Peyer's patch (tissue), 4 donors: Measurements from ENCODE around the gene HYOU1. TPM values are rescaled to one million over a fixed set of nuclear protein-coding genes. Genes with fewer than 3 reads are reported as not detected.
A peak's percentile ranks its signal among the peaks of the same experiment; 100 is the strongest.

Experiments used
- DNase-seq, 3 donors: peaks; one replicate each; pipeline ENCODE4 v3.0.0-alpha.2; 2017 to 2019
- H3K27ac ChIP-seq, 4 donors: fragments of 200-600 bp; sonication (generic); one replicate each; pipeline ENCODE4 v1.5.1; 2016 to 2019
- H3K27me3 ChIP-seq, 2 donors: fragments of 200-600 bp; sonication (generic); one replicate each; pipeline ENCODE4 v1.5.1; 2019
- H3K36me3 ChIP-seq, 3 donors: fragments of 200-600 bp; sonication (generic); one replicate each; pipeline ENCODE4 v1.5.1; 2016 to 2019
- H3K4me1 ChIP-seq, 4 donors: fragments of 200-600 bp; sonication (generic); one replicate each; pipeline ENCODE4 v1.5.1; 2016 to 2019
- H3K4me3 ChIP-seq, 4 donors: fragments of 200-600 bp; sonication (generic); 1 replicate in 3 of 4; 2 replicates in 1 of 4; pipeline ENCODE4 v1.5.1; 2016 to 2019; ENCODE audit warnings: mild to moderate bottlenecking in 1 of 4
- H3K9me3 ChIP-seq, 4 donors: fragments of 200-600 bp; sonication (generic); one replicate each; pipeline ENCODE4 v1.5.1; 2016 to 2019; ENCODE audit warnings: mild to moderate bottlenecking in 1 of 4
- CTCF ChIP-seq, 6 experiments: fragments of 450-650 bp in 4 of 6; fragments of 200-600 bp in 2 of 6; sonication (generic) in 1 of 6; IDR thresholded peaks; one replicate each; pipeline ENCODE4 v1.5.1; 2017 to 2019; ENCODE audit warnings: antibody characterized with exemption in 6 of 6, mild to moderate bottlenecking in 3 of 6, moderate library complexity in 1 of 6
- POLR2A ChIP-seq, 2 donors: fragments of 450-650 bp; IDR thresholded peaks; one replicate each; pipeline ENCODE4 v1.5.1; 2017; ENCODE audit warnings: antibody characterized with exemption in 2 of 2, mild to moderate bottlenecking in 2 of 2, moderate library complexity in 2 of 2
- small RNA-seq, 2 donors: library from RNA; depleted of rRNA; stranded (forward); fragments of <200 nt; gene quantifications; one replicate each; pipeline ENCODE3, GENCODE V24; 2016
- total RNA-seq, 4 donors: library from RNA; depleted of rRNA; stranded (reverse); fragments of >200 nt; gene quantifications; one replicate each; pipeline ENCODE4 v1.1.0, GENCODE V29; 2016

HYOU1 gene
- total RNA-seq, 4 donors from 2014 or later = 65.2 to 97.7 (median 66.9) TPM

GRCh38 chr11:118998388-118998717 lies 58.7 kb downstream of the HYOU1 start:
- H3K4me1 ChIP-seq = peaks cover 0 to 19% (median 6%) of the 10 kb centered on the region in 4 donors
- peaks cover 0 to 37% (median 0%) of the 10 kb centered on the region in 3 donors for H3K36me3 ChIP-seq
- DNase-seq = peak in 1 of 3 donors; percentile 22
- no peaks in the 10 kb centered on the region for H3K27me3 ChIP-seq
- H3K9me3 ChIP-seq = no peaks in the 10 kb centered on the region
- no peak for TF ChIP-seq POLR2A (IDR thresholded peaks at IDR 0.05)
- TF ChIP-seq CTCF (IDR thresholded peaks at IDR 0.05) = no peak
- peak overlapping the region; percentile 74 to 84 (median 80) for H3K27ac ChIP-seq
- peak overlapping the region; percentile 71 to 93 (median 76) for H3K4me3 ChIP-seq

- no peaks in the 10 kb centered on the region for H3K27me3 ChIP-seq
- peak within 1 kb of the TSS; percentile 71 to 93 (median 76) for H3K4me3 ChIP-seq
- peak within 1 kb of the TSS; percentile 74 to 84 (median 80) for H3K27ac ChIP-seq
- peak; percentile 92 to 98 (median 96) for DNase-seq
- TF ChIP-seq CTCF (IDR thresholded peaks at IDR 0.05) (peak in 3 of 6 experiments; percentile 23 to 26 (median 26)), POLR2A (IDR thresholded peaks at IDR 0.05) (peak; percentile 61 to 72)
- peaks cover 0 to 32% (median 0%) of the 10 kb centered on the region in 3 donors for H3K36me3 ChIP-seq
- peaks cover 0 to 19% (median 6%) of the 10 kb centered on the region in 4 donors for H3K4me1 ChIP-seq
- no peaks in the 10 kb centered on the region for H3K9me3 ChIP-seq
These were observed 59.2 kb downstream of the HYOU1 start, which contains the start of gene CENATAC for GRCh38 chr11:118997627-118998387. Gene CENATAC, plus strand, starts transcription at chr11:118998138. Its CDS starts 60 bp downstream, at chr11:118998198.

GRCh38 chr11:118996926-118997626 lies 59.9 kb downstream of the HYOU1 start:
- Histone ChIP-seq H3K27ac (peak overlapping the region; percentile 74 to 84 (median 80)), H3K27me3 (no peaks in the 10 kb centered on the region), H3K9me3 (no peaks in the 10 kb centered on the region), H3K4me1 (peaks cover 0 to 19% (median 6%) of the 10 kb centered on the region in 4 donors), H3K36me3 (peaks cover 0 to 25% (median 0%) of the 10 kb centered on the region in 3 donors), H3K4me3 (peak overlapping the region; percentile 71 to 93 (median 76))
- TF ChIP-seq CTCF (IDR thresholded peaks at IDR 0.05) (peak in 1 of 6 experiments; percentile 7), POLR2A (IDR thresholded peaks at IDR 0.05) (no peak)
- peak in 1 of 3 donors; percentile 20 for DNase-seq

Small RNA genes lying within 50 kb of the gene (small RNA-seq; reads per million reads assigned to genes)
- 0 reads per million in 2 donors for gene AP003392.2
- 0 reads per million in 2 donors for gene RF00017
- gene RF00019 = 0 reads per million in 2 donors

Other genes with a start within 250 kb of the HYOU1 start
- gene CXCR5, start 173.3 kb downstream of the HYOU1 start, total RNA-seq = 1 to 10 TPM in 2 of 4 donors, under 1 TPM in 1, not detected in 1; 0.66 to 7.4 (median 1.1) TPM
- 10 to 100 TPM; 26.4 to 51.3 (median 34.1) TPM for gene BCL9L, start 131.3 kb downstream of the HYOU1 start, total RNA-seq
- not detected for gene UPK2, start 100.9 kb downstream of the HYOU1 start, total RNA-seq
- not detected for gene FOXR1, start 85.4 kb downstream of the HYOU1 start, total RNA-seq
- gene CENATAC, start 59.1 kb downstream of the HYOU1 start, total RNA-seq = 100 to 1,000 TPM in 3 of 4 donors, 10 to 100 TPM in 1; 66.4 to 192 (median 105) TPM
- gene RPS25, start 38.9 kb downstream of the HYOU1 start, total RNA-seq = 1,000 to 10,000 TPM in 1 of 4 donors, 100 to 1,000 TPM in 3; 369 to 1,310 (median 750) TPM
- gene TRAPPC4, start 38.4 kb downstream of the HYOU1 start, total RNA-seq = 100 to 1,000 TPM in 1 of 4 donors, 10 to 100 TPM in 3; 52.8 to 104 (median 77.8) TPM
- gene SLC37A4, start 26.3 kb downstream of the HYOU1 start, total RNA-seq = 100 to 1,000 TPM in 3 of 4 donors, 10 to 100 TPM in 1; 18.2 to 253 (median 209) TPM
- 10 to 100 TPM; 26.3 to 72.6 (median 37.2) TPM for gene VPS11, start 10.6 kb upstream of the HYOU1 start, total RNA-seq
- 10 to 100 TPM; 10.7 to 21.7 (median 15.0) TPM for gene HMBS, start 27.7 kb upstream of the HYOU1 start, total RNA-seq
- 10 to 100 TPM; 10.7 to 38.6 (median 33.1) TPM for gene DPAGT1, start 44.6 kb upstream of the HYOU1 start, total RNA-seq
- 100 to 1,000 TPM in 1 of 4 donors, 10 to 100 TPM in 3; 13.2 to 107 (median 81.8) TPM for gene C2CD2L, start 50.1 kb upstream of the HYOU1 start, total RNA-seq
- 10 to 100 TPM; 28.1 to 67.9 (median 49.0) TPM for gene HINFP, start 64.4 kb upstream of the HYOU1 start, total RNA-seq
- not detected for gene ABCG4, start 91.8 kb upstream of the HYOU1 start, total RNA-seq
- gene NLRX1, start 111.5 kb upstream of the HYOU1 start, total RNA-seq = 10 to 100 TPM in 3 of 4 donors, 1 to 10 TPM in 1; 8.3 to 28.6 (median 21.3) TPM
- gene NHERF4, start 128.3 kb upstream of the HYOU1 start, total RNA-seq = 100 to 1,000 TPM in 3 of 4 donors, 10 to 100 TPM in 1; 31.4 to 222 (median 173) TPM
- 10 to 100 TPM; 11.1 to 20.6 (median 15.9) TPM for gene CBL, start 149.1 kb upstream of the HYOU1 start, total RNA-seq